Hepatic stellate cell (primary cell): ENCODE results near the gene AJAP1.

Source experiments
- DNase-seq: peaks from one replicate; pipeline ENCODE4 v3.0.0; 2011; ENCODE audit warnings: low spot score

AJAP1 gene

DNA sequence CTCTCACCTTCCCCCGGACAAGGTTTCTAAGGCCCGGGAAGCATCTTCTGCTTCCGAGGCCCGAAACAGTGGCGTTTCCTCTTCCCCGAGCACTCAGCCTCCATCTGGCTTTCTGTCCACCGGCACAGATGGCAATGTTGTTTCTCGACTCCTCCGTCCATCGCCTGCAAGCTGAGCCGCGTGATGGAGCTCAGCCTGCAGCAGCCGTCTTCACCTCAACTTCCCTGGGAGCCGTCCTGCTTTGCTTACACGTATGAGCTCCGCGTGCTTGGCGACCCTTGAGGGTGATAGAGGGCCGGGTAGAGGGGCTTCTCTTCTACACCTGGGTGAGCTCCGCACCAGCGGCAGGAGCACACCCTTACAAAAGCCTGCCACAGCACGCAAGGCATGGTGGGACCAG is 80.4 kb downstream of the AJAP1 start:
- DNase-seq = no peak

DNA sequence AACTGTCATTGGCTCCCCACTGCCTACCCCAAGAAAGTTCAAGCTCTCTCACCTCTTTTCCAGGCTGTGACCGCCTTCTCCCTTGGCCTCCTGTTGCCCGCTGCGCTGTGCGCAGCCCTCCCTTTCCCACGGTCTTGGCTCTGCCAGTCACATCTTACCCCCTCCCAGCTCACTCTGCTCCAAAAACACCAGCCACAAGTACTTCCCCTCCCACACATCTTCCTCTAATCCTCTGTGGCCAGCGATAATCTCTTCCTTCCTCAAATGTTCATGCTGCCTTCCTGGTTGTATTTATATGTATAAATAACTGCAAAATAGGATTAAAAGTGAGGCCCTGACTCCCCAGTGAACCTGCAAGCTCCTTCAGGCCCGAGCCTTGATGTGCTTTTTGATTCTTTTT is 81.8 kb downstream of the AJAP1 start:
- DNase-seq = no peak

DNA sequence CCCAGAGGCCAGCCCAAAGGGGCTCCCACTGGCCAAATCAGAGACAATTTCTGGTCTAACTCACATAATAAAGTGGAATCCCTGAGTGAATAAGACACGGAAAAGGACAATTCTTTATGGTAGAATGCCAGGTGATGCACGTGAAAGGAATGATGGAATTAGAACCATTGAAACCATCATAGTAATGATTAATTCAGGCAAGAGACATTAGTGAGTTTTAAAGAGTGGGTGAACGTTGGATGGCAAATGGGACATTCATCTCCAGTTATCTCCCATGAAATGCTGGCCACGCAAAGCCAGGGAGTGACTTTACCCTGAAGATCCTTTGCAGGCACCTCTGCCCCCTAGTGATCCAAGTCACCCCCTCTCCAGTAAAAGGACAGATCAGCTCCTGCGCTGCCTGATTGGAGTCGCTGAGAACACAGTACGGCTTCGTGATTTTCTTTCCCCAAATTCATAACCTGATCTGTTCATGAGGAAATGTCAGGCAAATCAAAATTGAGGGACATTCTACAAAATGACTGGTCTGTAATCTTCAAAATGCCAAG is 87.5 kb downstream of the AJAP1 start:
- DNase-seq = no peak

DNA sequence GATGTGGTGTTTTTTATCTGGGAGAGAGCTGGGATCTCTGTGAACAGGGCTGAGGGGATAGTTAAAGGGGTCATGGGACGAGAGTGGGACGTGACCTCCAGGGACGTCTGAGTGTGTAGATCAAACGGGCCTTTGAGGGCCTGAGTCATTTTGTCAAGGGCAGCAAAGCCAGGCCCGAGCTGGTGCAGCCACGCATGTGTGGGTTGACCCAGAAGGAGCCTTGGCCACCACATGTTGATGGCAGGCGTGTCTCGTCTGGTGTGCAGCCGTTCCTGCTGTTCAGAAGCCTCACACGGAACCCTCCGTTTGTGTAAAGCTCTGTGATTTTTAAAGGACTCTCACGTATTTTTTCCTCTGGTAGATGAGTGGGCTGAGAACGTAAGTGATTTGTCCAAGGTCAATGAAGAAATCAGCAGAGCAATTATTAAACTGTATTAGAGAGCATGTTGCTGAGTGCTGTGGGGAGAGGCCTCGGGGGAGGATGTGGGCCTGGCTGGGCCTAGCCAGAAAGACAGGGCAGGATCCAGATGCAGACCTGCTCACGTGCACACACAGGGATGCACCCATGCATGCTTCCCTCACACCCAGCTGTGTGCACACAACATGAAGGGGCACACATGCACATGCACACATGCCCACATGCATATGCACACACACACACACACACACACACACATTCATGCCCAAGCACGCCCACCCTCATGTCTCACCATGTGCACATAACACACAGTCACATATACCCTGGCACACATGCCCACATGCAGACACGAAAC is 89.8 kb downstream of the AJAP1 start:
- no peak for DNase-seq

DNA sequence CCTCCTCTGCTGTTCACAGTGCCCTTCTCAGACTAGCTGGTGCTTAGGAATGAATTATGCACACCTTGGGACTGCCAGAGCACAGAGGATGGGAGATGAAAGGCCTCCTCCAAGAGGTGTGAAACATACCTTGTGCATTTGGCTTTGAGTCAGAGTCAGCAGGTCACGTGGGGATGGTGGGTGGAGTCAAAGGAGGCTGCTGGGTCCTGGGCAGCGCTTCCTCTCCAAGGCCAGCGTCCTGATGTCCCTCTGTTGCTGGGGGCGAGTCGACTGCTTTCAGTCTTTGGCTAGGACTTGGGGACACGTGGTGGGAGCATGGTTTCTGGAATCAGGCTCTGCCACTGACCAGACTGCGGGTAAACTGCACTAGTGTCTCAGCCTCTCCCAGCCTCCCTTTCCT is 91.2 kb downstream of the AJAP1 start:
- DNase-seq = no peak

DNA sequence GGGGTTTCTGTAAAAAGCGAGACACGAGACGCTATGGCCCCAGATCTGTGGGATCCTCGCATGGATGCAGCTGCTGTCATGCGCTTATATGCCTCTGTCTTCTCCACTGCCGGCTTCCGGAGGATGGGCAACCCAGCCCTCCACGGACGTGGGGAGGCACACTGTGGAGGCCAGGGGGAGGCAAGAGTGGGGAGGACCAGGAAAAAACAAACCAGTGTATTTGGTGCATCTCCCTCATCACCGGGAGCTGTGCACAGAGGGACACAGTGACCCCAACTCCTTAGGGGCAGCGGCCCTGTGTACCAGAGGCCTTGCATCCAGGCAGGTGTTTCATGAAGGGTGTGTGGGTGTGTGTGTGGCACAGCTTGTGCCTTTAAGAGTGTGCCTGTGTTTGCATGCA is 95.0 kb downstream of the AJAP1 start:
- DNase-seq = no peak

DNA sequence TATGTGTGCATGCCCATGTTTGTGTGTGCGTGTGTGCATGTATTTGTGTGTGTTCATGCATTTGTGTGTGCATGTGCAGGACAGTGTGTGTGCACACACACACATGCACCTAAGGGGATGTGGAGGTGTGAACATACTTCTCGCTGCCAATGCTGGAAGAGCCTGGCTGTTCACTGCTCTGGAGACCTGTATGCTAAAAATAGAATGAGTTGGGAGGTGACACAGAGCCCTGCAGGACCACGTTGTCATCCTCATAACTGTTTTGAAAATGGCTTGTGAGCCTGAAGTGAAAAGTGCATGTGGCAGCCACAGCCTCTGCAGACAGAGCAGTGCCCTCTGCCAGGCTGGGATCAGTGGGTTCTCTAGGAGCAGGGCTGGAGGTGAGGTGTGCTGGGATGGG is 95.8 kb downstream of the AJAP1 start:
- no peak for DNase-seq

DNA sequence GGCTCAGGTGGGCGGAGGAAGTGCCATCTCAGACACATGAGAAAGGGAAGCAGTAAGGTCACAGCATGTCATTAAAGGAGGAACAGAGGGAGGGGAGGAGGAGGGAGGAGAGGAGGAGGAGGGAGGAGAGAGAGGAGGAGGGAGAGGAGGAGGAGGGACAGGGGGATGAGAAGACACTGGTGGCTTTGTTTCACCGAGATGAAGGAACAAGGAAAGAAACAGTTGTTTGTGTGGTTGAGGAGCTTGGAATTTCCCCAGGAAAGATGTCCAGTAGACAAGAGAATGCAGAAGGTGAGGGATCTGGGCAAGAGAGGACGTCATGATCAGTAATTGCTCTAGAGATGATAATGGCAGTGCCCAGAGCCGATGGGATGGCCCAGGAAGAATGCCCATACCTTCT is 97.7 kb downstream of the AJAP1 start:
- DNase-seq = no peak

DNA sequence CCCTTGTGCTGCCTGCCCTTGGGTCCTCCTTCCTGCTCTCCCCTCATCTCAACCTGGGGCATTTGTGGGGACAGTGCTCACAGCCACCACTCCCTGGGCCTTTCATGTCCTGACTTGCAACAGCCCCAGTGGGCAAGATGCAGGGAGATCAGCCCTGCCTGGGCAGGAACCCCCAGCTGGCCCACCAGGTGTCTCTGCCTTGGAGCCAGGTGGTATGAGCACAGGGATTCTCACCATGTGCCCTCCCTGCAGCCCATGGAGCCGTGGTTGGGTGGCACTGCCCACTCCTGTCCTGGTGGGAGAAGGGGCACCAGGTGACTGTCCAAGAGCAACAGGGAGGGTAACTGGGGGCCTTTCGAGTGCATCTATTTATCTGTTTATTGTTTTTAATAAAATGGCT is 100.4 kb downstream of the AJAP1 start:
- DNase-seq = no peak

DNA sequence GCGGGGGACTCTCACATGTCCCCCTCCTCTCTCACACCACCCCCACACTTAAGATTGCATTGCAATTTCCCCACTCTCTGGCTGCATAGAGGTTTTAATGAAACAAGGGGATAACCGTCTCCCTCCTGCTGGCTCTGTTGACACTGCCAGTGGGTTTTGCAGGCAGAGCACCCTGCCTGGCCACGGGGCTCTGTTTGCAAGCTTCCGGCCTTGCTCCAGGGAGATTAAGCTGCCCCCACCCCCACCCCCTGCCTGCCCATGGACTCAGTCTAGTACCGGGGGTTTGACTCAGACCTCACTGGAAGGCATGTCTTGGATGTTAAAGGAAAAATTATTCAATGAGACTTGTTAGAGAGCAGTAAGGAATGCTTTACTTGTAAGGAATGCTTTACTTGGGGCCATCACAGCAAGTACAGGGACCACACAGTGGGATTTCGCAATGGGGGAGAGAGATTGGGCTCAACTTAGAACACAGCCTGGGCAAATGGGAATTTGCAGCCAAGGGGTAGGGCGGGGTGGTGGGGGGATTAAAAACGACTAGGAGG is 101.0 kb downstream of the AJAP1 start:
- no peak for DNase-seq

DNA sequence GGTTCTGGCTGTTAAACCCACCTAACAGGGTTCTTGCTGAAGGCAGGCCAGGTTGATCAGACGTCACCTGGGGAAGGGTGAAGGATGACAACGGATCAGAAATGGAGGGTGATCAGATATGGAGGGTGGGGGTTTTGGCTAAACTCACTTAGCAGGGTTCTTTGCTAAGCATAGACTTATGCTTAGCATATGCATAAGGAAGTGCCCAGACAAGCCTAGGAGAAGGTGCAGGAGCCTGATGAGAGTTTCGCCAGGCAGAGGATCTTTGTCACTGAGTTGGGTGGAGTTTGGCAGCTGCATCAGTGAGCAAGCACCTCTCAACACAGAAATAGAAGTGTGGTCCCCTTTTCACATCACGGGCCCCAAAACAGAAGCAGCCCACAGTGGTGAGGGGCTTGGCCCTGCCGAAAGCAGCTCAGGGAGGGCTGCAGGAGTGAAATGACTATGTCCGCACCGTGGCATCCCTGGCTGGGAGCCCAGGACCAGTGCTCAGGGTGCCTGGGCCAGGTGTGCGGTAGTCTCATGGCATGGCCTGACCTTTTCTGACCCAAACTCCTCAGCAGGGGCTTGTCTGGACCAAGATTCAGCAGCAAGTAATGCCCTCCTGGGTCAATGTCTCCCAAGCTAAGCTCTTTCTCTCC is 101.6 kb downstream of the AJAP1 start:
- no peak for DNase-seq

DNA sequence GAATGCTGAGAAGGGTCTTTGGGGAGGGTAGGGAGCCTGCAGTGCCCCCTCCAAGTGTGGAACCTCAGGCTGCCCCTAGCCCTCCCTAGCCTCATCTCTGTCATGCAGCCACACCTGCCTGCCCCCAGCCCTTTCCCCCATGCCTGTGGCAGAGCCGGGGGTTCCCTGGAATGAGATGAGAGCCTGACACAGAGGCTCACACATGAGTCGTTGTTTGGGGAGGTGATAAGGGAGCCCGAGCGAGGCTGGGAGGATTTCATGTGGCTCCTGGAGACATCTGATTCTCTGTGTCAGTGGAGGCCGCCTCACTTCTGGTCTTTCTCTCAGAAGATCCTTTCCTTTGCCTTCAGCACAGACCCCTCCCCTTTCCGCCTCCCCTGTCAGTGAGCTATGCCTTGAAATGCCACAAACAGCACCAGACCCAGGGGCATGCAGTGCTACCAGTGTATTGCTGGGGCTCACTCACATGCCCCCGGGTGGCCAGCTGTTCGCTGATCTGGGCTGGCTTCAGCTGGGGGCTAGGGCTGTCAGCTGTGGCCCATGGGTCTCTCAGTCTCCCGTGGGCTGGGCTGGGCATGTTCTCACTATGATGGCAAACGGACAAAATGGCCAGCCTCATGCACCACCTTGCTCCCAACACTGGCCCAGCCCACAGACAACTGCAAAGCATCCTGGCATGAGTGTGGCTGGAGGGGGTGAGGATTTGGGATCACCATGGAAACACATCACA is 102.6 kb downstream of the AJAP1 start:
- DNase-seq = no peak

DNA sequence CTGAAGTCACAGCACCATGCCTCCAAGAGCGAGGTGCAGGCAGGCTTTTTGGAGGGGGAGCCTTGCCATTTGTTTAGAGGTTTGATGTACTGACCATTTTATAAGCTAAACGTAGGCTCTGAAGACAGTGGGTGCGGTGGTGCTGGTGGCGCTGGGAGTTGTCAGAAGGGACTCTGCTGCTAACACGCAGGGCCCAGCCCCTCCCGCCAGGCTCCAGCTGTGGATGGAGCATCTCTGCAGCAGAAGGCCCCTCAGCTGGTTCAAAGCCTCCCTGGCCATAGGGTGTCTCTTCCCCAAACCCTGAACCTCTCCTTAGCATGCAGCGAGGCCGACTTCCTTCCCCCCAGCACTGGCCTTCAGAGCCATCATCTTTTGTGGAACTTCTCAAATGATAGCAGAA is 105.3 kb downstream of the AJAP1 start:
- no peak for DNase-seq

DNA sequence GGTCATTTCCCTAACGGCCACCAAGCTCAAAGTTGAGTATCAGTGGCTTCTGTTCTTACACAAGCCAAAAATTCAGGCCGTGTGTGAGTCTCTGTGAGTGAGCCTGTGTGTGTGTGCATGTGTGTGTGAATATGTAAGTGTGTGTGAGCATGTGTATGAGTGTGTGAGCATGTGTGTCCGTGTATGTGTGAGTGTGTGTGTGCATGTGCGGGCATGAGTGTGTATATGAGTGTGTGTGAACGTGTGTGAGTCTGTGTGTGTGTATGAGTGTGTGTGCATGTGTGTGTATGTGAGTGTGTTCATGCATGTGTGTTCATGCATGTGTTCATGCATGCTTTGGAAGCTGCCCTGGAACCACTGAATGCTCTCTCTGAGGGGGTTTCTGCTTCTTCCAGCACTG is 105.7 kb downstream of the AJAP1 start:
- DNase-seq = no peak

DNA sequence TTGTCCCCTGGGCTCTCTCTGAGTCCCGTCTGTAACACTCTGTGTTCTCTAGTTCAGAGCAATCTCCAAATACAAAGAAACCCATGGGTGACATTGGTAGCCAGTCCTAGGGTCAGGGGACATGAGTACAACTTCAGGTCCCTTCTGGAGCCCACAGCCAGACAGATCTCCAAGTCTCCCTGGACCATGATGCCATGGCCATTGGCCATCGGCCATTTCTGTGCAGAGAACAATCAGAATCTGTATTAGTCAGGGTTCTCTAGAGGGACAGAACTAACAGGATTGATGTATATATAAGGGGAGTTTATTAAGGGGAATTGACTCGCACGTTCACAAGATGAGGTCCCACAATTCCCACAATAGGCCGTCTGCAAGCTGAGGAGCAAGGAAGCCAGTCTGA is 106.9 kb downstream of the AJAP1 start:
- DNase-seq = no peak

DNA sequence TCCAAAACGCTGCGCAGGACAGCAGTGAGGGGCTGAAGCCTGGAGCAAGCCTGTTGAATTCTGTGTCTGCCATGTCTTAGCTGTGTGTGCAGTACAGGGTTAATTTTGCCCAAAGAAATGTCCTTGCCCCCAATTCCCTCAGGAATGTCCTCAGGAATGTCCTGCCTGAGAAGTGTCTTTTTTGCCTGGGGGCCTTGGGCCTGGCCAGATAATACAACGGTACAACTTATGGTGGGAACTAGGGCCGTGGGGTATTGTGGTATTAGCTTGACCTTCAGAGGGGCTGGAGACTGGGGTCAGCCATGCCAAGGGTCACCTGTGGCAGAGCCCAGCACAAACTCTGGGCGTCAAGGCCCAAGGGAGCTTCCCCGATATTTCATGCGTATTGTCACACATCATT is 107.7 kb downstream of the AJAP1 start:
- DNase-seq = no peak

DNA sequence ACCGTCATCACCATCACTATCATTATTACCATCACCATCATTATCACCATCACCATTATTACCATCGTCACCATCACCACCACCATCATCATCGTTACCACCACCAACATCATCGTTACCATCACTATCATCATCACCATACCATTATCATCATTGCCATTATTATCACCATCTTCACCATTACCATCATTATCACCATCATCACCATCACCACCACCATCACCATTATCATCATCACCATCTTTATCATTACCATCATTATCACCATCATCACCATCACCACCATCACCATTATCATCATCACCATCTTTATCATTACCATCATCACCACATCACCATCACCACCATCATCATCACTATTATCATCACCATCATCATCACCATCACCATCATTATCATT is 112.9 kb downstream of the AJAP1 start:
- no peak for DNase-seq

DNA sequence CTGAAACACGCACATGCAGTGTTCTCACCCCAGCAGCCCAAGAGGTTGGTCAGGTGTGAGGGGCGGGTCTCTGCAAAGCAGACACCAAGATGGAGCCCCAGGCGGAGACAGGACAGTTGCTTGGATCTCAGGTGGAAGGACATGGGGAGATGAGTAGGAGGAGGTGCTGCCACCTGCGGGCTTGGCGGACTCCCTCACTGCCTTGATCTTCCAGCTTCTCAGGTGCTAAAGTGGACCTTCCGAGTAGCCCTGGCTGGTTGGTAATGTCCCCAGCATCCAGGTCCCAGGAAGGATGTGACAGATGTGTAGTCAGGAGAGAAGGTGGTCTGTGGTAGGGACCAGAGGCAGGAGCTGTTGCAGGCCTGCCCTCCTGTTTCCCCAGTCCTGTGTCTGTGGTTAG is 114.1 kb downstream of the AJAP1 start:
- DNase-seq = no peak

DNA sequence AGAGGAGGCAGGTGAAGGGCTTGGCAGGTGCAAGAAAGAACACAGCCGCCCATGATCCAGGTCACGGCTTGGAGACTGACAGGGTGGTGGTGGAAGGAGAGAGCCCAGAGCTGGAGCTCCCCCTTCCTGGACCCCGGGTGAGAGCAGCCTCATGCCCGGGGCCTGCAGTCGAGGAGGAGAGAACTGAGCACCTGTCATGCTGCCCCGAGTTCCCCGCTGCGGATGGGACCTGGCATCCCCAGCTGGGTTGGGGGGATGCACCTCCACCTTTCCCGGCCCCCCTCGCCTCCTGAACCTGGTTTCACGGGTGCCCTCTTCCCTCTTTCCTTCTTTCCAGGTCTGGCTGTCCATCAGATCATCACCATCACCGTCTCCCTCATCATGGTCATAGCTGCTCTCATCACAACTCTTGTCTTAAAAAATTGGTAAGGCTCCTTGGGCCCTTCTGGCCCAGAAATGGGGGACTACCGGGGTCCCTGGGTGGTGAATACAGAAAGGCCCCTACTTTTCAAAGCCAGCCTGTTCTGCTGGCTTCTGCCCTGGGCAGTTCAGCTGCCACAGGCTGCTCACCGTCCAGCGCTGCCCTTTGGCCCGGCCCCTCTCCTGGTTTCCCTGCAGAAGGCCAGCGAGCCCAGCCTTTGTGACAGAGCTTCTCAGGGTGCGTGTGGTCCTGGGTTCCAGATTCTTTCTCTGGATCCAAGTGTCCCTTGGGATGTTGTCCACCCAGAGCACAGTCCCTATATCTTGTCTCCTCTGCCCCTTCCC is 115.3 kb downstream of the AJAP1 start:
- no peak for DNase-seq

DNA sequence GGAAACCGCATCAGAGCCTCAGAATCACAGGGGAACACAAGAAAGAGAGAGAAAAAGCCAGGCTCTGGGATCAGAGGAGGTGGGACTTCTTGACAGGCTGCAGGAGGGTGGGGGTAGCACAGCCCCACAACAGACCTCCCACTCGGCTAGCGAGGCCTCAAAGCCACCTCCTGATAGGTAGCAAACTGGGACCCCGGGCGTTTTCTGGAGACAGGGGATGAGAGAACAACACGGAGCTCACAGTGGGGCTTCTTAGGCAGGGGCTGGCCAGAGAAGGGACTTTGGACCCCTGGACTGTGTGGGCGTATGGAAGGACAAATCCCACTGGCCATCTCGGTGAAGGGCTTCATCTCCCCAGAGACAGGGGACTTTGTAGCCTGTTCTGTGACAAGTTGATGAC is 116.3 kb downstream of the AJAP1 start:
- no peak for DNase-seq

DNA sequence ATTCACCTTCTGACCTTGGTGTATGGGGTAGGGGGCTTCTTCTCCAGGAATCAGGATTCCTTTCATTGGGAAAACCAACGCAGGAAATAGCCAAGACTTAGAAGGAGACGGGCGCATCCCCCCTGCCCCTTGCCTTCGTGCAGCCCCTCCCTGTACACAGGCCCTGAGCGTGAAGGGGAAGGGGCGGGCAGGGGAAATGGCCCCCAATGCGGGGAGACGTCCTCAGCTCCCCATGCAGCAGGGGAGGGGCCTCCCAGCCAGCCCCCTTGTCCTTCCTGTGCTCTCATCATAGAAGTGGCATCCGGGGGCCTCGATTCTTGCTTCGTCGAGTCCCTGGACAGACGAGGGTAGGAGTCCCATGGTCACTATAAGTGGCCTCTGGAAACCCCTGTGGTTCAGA is 116.9 kb downstream of the AJAP1 start:
- no peak for DNase-seq

DNA sequence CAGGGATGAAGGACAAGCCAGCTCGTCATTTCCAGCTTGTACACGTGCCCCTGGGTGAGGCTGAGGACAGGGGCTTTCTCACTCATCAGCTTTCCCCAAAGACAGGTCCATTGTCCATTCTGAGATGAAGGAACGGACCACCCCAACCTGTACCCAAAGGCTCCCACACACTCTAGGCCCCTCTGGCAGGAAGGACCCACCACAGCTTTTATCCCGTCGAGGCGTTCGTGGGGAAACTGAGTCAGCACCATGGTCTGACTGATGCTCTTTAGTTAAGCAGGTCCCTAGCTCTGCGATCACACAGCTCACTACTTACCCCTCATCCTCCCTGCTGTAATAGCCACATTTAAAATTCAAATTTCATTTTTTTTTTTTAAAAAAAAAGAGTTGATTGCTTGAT is 117.3 kb downstream of the AJAP1 start:
- DNase-seq = no peak
